ENCODE measurements around the gene GOSR1. TPM values are rescaled to one million over a fixed set of nuclear protein-coding genes. Genes with fewer than 3 reads are reported as not detected.

GOSR1 gene
- total RNA-seq, 6 experiments from 2014 or later: 20.0 to 33.7 (median 27.1) TPM

DNA sequence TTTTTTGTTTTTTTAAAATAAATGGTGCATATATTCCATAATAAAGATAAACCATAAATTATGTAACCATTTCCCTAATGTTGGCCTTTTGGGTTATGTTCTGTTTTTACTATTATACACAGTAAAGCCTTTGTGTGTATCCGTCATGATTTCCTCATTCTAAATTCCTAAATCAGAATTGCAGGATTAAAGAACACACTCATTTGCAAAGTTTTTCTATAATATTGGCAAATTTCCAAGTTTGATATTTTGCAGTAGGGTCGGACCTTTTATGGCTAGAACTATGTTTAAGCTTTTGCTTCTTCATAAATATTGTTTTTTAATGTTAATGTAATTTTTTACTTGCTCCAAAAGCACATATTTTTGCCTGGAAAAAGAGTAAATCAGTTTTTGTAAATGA is 16.6 kb downstream of the GOSR1 start:
- peaks cover 13 to 93% (median 29%) of the 10 kb centered on the region in 4 donors for H3K36me3 ChIP-seq
- no peak overlapping the region for H3K4me3 ChIP-seq
- no peaks in the 10 kb centered on the region for H3K27me3 ChIP-seq
- no peaks in the 10 kb centered on the region for H3K4me1 ChIP-seq
- H3K9me3 ChIP-seq: no peaks in the 10 kb centered on the region
- intact Hi-C loops (cut with DNase I): no loop called here
- ATAC-seq: no peak
- no peak overlapping the region for H3K27ac ChIP-seq
- TF ChIP-seq, protein P1, sequence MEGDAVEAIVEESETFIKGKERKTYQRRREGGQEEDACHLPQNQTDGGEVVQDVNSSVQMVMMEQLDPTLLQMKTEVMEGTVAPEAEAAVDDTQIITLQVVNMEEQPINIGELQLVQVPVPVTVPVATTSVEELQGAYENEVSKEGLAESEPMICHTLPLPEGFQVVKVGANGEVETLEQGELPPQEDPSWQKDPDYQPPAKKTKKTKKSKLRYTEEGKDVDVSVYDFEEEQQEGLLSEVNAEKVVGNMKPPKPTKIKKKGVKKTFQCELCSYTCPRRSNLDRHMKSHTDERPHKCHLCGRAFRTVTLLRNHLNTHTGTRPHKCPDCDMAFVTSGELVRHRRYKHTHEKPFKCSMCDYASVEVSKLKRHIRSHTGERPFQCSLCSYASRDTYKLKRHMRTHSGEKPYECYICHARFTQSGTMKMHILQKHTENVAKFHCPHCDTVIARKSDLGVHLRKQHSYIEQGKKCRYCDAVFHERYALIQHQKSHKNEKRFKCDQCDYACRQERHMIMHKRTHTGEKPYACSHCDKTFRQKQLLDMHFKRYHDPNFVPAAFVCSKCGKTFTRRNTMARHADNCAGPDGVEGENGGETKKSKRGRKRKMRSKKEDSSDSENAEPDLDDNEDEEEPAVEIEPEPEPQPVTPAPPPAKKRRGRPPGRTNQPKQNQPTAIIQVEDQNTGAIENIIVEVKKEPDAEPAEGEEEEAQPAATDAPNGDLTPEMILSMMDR (IDR thresholded peaks at IDR 0.05): no peak
- no peak for TF ChIP-seq POLR2A (IDR thresholded peaks at IDR 0.05)
- DNase-seq: no peak
- 55% methylated on average over 2 of the region's 2 CpGs for WGBS (ENCODE audit: insufficient coverage, low coverage, low lambda C conversion rate, missing lambda C conversion rate)

DNA sequence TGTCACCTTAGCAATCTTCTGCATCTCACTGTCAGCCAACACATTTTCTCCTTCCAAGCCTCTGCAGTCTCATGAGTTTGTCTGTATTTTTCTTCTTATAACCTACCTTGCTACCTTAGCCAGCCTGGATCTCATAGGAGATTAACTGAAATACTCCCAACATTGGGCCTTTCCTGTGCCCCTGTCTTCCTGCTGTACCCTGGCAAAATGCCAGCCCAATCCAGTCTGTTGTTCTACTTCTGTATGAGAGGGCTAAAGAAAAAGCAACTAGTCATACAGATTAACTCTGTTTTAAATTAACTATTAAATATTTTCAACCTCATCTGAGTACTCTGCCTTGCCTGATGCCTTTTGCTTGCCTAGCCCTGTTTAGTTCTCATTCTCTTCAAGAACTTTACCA is 18.4 kb downstream of the GOSR1 start:
- H3K4me1 ChIP-seq: no peaks in the 10 kb centered on the region
- no peak for TF ChIP-seq POLR2A (IDR thresholded peaks at IDR 0.05)
- TF ChIP-seq, protein P1 (IDR thresholded peaks at IDR 0.05): no peak
- intact Hi-C loops (cut with DNase I): no loop called here
- no peaks in the 10 kb centered on the region for H3K9me3 ChIP-seq
- H3K27me3 ChIP-seq: no peaks in the 10 kb centered on the region
- no peak overlapping the region for H3K4me3 ChIP-seq
- H3K27ac ChIP-seq: no peak overlapping the region
- peaks cover 8 to 75% (median 24%) of the 10 kb centered on the region in 4 donors for H3K36me3 ChIP-seq
- ATAC-seq (no peak), DNase-seq (no peak)

GRCh38 chr17:30503558-30503957 is 26.4 kb downstream of the GOSR1 start:
- H3K36me3 ChIP-seq: peaks cover 0 to 38% (median 2%) of the 10 kb centered on the region in 4 donors
- TF ChIP-seq, protein P1 (IDR thresholded peaks at IDR 0.05): no peak
- TF ChIP-seq POLR2A (IDR thresholded peaks at IDR 0.05): no peak
- intact Hi-C loops (cut with DNase I): no loop called here

GRCh38 chr17:30505868-30506417 is 28.7 kb downstream of the GOSR1 start:
- TF ChIP-seq, protein P1 (IDR thresholded peaks at IDR 0.05): no peak
- TF ChIP-seq POLR2A (IDR thresholded peaks at IDR 0.05): no peak
- DNase-seq (no peak), ATAC-seq (no peak)
- H3K9me3 ChIP-seq: no peaks in the 10 kb centered on the region
- no peak overlapping the region for H3K4me3 ChIP-seq
- no peaks in the 10 kb centered on the region for H3K27me3 ChIP-seq
- H3K36me3 ChIP-seq: peaks cover 0 to 38% (median 2%) of the 10 kb centered on the region in 4 donors
- 92% methylated on average over 6 of the region's 6 CpGs for WGBS (ENCODE audit: insufficient coverage, low coverage, low lambda C conversion rate, missing lambda C conversion rate)
- intact Hi-C loops (cut with DNase I): no loop called here
- H3K4me1 ChIP-seq: no peaks in the 10 kb centered on the region
- H3K27ac ChIP-seq: no peak overlapping the region

More at GRCh38 chr17:30503558-30503957, 26.4 kb downstream of the GOSR1 start:
- Histone ChIP-seq H3K4me1 (no peaks in the 10 kb centered on the region), H3K27me3 (no peaks in the 10 kb centered on the region), H3K9me3 (no peaks in the 10 kb centered on the region), H3K27ac (no peak overlapping the region), H3K4me3 (no peak overlapping the region)
- WGBS (ENCODE audit: insufficient coverage, low coverage, low lambda C conversion rate, missing lambda C conversion rate): 83% methylated on average over 4 of the region's 4 CpGs
- no peak for ATAC-seq
- no peak for DNase-seq

- H3K4me3 ChIP-seq: no peak overlapping the region
- peaks cover 0 to 38% (median under 1%) of the 10 kb centered on the region in 4 donors for H3K36me3 ChIP-seq
- TF ChIP-seq POLR2A (IDR thresholded peaks at IDR 0.05): no peak
- TF ChIP-seq, protein P1 (IDR thresholded peaks at IDR 0.05): no peak
- H3K9me3 ChIP-seq: no peaks in the 10 kb centered on the region
- H3K4me1 ChIP-seq: no peaks in the 10 kb centered on the region
- no peak overlapping the region for H3K27ac ChIP-seq
- WGBS (ENCODE audit: insufficient coverage, low coverage, low lambda C conversion rate, missing lambda C conversion rate): 100% methylated on average over 1 of the region's 1 CpG
- intact Hi-C loops (cut with DNase I): no loop called here
- DNase-seq: no peak
- no peak for ATAC-seq
- H3K27me3 ChIP-seq: no peaks in the 10 kb centered on the region
Measured at GRCh38 chr17:30506481-30506880, 29.3 kb downstream of the GOSR1 start.

Data from right lobe of liver (tissue), 6 donors.